ENCODE data around the gene FGFR2. TPM values are rescaled to one million over a fixed set of nuclear protein-coding genes. Genes with fewer than 3 reads are reported as not detected.

The FGFR2 gene
- polyA plus RNA-seq, 1 of the 3 experiments (the other 2 are of a cell fraction) = 0.02 TPM

DNA sequence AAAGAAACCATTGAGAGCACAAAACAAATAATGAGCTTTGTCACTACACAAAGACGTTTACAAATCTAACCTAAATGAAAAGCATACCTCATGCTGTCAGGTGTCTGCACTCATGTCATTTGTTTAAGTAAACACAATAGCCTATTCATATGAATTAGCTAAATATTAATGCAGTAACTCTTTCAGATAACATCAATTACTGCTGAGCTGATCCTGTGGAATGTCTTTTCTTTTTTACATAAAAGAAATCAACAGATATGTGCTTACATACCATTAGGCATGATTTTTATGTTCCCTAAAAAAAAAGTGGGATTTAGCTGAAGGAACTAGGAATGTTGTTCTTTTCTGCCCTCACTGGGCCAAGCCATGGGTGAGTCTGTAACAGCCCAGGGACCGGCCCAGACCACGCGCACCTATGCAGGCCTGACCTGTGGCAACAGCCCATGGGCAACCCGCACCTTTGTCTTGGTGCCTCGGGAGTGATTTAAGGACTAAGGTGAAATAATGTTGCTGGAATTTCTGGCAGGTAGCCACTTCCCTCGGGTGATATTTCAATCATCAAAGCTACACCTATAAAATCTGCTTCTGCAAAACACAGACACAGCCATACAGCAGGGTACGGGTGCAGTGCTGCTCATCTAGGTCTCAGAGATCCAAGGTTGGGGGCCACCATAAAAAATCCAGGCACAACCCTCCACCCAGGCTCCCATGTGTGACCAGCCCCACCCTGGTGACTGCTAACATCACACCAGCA lies 44.6 kb downstream of the FGFR2 start:
- Histone ChIP-seq H3K27ac (ENCODE audit: low read depth in 2 of 2, low read length in 1 of 2) (no peak overlapping the region), H3K9me2 (no peaks in the 10 kb centered on the region), H3K9me3 (no peaks in the 10 kb centered on the region), H3K4me2 (no peak overlapping the region), H4K20me1 (ENCODE audit: insufficient read depth) (no peaks in the 10 kb centered on the region), H3K27me3 (ENCODE audit: insufficient read depth) (no peaks in the 10 kb centered on the region), H3K79me2 (ENCODE audit: insufficient read depth) (no peaks in the 10 kb centered on the region), H3K4me1 (ENCODE audit: control insufficient read depth in 1 of 2, insufficient read depth in 2 of 2, low read depth in 1 of 2, low read length in 1 of 2) (no peaks in the 10 kb centered on the region), H3F3A (replicated peaks; ENCODE audit: insufficient read depth) (no peaks in the 10 kb centered on the region), H3K4me3 (ENCODE audit: low read depth in 2 of 2, low read length in 1 of 2) (no peak overlapping the region), H3K36me3 (replicated peaks in 1 of 2; ENCODE audit: control insufficient read depth in 1 of 2, insufficient read depth in 2 of 2, low read length in 1 of 2) (no peaks in the 10 kb centered on the region), H3K9ac (no peak overlapping the region), H2AFZ (ENCODE audit: low read depth) (no peak overlapping the region)
- POLR2A ChIA-PET = no interaction called here
- 53% methylated on average over 7 of the region's 8 CpGs for WGBS (ENCODE audit: low lambda C conversion rate)
- CTCF ChIA-PET = interaction anchor here (0.6 to 1.4 kb wide), 4 partner anchors 13 to 79 kb away, joined by 3 to 5 read pairs (median 4); partner anchors contain the start of gene FGFR2
- no peak for DNase-seq
- no peak for TF ChIP-seq CHD2 (IDR thresholded peaks at IDR 0.05; ENCODE audit: low read length, partially characterized antibody)
- no peak for TF ChIP-seq RCOR1 (IDR thresholded peaks at IDR 0.05; ENCODE audit: low read length)
- TF ChIP-seq NRF1 (IDR thresholded peaks at IDR 0.05; ENCODE audit: low read depth, low read length) = no peak
- no peak for TF ChIP-seq NFIC (IDR thresholded peaks at IDR 0.05; ENCODE audit: borderline replicate concordance)
- TF ChIP-seq RXRA (IDR thresholded peaks at IDR 0.05; ENCODE audit: borderline replicate concordance, low read depth) = no peak
- TF ChIP-seq, protein P1, sequence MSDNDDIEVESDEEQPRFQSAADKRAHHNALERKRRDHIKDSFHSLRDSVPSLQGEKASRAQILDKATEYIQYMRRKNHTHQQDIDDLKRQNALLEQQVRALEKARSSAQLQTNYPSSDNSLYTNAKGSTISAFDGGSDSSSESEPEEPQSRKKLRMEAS (IDR thresholded peaks at IDR 0.05; ENCODE audit: low read depth) = no peak
- no peak for TF ChIP-seq USF1 (IDR thresholded peaks at IDR 0.05; ENCODE audit: borderline replicate concordance, low read depth)

GRCh38 chr10:121552746-121553145 lies 45.5 kb downstream of the FGFR2 start:
- Histone ChIP-seq H3K36me3 (replicated peaks in 1 of 2; ENCODE audit: control insufficient read depth in 1 of 2, insufficient read depth in 2 of 2, low read length in 1 of 2) (no peaks in the 10 kb centered on the region), H3K4me3 (ENCODE audit: low read depth in 2 of 2, low read length in 1 of 2) (no peak overlapping the region), H3K9ac (no peak overlapping the region), H3K9me3 (no peaks in the 10 kb centered on the region), H4K20me1 (ENCODE audit: insufficient read depth) (no peaks in the 10 kb centered on the region), H3K9me2 (no peaks in the 10 kb centered on the region), H3K4me2 (no peak overlapping the region), H3F3A (replicated peaks; ENCODE audit: insufficient read depth) (no peaks in the 10 kb centered on the region), H3K27me3 (ENCODE audit: insufficient read depth) (no peaks in the 10 kb centered on the region), H3K79me2 (ENCODE audit: insufficient read depth) (no peaks in the 10 kb centered on the region), H3K27ac (ENCODE audit: low read depth in 2 of 2, low read length in 1 of 2) (no peak overlapping the region), H2AFZ (ENCODE audit: low read depth) (no peak overlapping the region), H3K4me1 (ENCODE audit: control insufficient read depth in 1 of 2, insufficient read depth in 2 of 2, low read depth in 1 of 2, low read length in 1 of 2) (no peaks in the 10 kb centered on the region)
- TF ChIP-seq, protein P2, sequence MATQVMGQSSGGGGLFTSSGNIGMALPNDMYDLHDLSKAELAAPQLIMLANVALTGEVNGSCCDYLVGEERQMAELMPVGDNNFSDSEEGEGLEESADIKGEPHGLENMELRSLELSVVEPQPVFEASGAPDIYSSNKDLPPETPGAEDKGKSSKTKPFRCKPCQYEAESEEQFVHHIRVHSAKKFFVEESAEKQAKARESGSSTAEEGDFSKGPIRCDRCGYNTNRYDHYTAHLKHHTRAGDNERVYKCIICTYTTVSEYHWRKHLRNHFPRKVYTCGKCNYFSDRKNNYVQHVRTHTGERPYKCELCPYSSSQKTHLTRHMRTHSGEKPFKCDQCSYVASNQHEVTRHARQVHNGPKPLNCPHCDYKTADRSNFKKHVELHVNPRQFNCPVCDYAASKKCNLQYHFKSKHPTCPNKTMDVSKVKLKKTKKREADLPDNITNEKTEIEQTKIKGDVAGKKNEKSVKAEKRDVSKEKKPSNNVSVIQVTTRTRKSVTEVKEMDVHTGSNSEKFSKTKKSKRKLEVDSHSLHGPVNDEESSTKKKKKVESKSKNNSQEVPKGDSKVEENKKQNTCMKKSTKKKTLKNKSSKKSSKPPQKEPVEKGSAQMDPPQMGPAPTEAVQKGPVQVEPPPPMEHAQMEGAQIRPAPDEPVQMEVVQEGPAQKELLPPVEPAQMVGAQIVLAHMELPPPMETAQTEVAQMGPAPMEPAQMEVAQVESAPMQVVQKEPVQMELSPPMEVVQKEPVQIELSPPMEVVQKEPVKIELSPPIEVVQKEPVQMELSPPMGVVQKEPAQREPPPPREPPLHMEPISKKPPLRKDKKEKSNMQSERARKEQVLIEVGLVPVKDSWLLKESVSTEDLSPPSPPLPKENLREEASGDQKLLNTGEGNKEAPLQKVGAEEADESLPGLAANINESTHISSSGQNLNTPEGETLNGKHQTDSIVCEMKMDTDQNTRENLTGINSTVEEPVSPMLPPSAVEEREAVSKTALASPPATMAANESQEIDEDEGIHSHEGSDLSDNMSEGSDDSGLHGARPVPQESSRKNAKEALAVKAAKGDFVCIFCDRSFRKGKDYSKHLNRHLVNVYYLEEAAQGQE (IDR thresholded peaks at IDR 0.05; ENCODE audit: low read depth, low read length) = no peak
- WGBS (ENCODE audit: low lambda C conversion rate) = 29% methylated on average over 4 of the region's 4 CpGs
- ChIA-PET CTCF (interaction anchor here (1.4 kb wide), 1 partner anchor 12 kb away, joined by 4 read pairs; no protein-coding TSS in a partner anchor), POLR2A (no interaction called here)
- DNase-seq = no peak

Measured in SK-N-SH (cell line).